Stimulated activated CD8-positive, alpha-beta memory T cell treated with anti-CD3 and anti-CD28 coated beads, Interleukin-4, amount 100 ng/mL, for 24 hours (primary cell): Measurements from ENCODE around the gene HGFAC.

Experiments used
- DNase-seq: peaks from one replicate; pipeline ENCODE4 v3.0.0-alpha.2; 2020; ENCODE audit warnings: low read depth

Gene HGFAC

DNA sequence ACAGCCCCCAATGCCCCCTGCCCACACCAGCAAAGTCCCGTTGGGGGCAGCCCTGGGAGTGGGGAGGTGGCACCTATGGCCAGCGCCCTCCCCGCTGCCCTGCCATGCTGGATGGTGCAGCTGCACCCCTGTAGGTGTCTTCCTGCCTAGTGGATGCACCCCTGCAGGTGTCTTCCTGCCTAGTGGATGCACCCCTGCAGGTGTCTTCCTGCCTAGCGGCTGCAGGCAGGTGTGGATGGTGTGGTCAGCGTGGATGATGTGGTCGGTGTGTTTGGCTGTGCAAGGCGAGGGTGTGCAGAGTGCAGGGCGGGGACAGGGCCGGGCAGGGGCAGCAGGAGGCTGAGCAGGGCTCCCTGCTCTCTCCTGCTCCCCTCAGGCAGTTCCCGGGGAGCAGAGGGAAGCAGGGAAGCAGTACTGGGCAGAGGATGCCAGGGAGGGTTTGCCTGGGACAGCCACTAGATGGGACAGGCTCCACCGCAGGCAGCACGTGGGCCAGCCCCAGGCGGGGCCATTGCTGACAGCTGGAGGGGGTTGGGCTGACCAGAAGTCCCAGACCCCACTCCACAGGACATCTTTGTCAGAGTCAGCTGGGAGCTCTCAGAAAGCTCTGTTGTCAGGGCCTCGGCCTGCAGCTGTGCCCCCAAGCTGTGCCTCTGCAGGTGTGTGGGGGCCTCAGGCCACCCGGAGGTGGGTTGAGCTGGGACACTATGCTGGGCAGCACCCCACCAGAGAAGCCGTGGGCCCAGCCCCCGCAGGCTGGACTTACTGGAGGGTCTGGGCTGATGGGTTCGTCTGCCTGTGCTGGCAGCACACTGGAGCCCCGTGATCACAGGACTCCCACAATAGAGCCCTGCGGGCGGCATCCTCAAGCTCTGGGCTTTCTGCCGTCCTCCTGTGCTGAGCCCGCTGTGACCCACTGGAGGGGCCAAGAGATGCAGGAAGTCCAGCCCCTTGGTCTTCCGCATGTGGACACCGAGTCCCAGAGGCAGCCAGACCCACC, 45.1 kb downstream of the HGFAC start:
- DNase-seq = no peak

- DNase-seq = no peak
These were observed 46.1 kb downstream of the HGFAC start for GRCh38 chr4:3487861-3488260.

- no peak for DNase-seq
These were observed 47.1 kb downstream of the HGFAC start for GRCh38 chr4:3488820-3489219.

- no peak for DNase-seq
These were observed 47.7 kb downstream of the HGFAC start for GRCh38 chr4:3489451-3489962.

DNA sequence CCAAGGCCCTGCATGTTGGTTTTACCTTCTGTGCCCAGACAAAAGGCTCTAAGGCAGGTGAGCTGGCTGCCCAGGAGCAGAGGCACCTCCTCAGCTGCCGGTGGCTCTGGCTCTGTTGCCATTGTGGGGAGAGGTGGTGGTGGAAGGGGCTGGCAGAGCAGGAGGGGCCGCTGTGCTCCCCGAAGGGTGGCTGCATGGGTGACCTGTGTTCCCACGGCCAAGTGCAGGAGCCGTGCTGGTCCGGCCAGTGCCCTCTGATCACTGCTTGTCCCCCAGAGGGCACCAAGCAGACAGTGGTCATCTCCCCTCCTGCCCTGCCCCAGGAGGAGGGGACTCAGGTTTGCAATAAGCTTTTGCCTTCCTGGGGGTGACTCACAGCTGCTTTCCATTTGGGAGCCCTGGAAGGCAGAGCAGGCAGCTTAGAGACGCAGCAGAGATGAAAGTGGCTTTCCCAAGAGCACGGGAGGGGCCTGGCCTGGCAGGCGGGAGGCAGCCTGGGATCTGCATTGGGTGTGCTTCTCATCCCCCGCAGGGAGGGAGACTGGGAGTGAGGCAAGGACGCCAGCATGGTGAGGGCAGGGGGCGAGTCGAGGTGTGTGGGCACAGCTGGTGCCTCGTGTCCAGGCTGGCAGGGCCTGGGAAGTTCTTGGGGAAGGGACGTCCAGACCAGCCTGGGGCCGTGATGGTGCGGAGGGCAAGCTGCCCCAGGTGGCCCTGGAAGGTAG, 50.1 kb downstream of the HGFAC start:
- DNase-seq = no peak

GRCh38 chr4:3492741-3493719, 51.3 kb downstream of the HGFAC start:
- no peak for DNase-seq

DNA sequence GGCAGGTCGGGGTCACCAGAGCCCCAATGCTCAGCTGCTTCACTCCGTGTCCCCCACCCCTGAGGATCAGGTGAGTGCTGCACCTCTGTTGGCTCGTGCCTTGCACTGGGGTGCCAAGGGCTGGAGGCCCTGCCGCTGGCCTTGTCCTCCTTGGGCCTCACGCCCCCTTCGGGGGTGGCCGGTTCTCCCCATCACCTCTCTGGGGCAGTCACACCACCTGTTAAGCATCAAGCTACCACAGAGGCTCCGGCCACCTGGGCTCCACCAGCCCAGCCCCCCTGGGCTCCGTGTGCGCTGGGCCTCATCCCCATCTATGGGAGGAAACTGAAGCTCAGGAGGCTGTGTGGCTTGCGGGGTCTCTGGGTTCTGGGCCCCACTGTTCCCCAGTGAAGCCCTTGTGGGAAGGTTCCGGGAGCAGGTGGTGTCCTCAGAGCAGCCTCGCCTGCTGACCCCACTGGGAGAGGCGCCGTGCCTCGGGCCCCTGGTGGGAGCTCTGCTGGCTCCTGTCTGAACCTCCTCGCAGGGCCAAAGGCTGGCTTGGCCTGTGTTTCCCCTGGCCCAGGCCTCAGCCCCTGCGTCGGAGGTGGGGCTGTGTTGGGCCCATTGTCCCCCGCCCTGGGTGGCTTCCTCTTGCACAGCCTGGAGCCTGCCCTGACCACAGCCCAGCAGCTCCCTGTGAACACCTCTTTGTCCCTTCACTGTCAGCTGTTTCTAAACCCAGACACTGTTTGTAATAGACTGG, 52.1 kb downstream of the HGFAC start:
- DNase-seq = no peak

- DNase-seq = no peak
These were observed 52.7 kb downstream of the HGFAC start for GRCh38 chr4:3494462-3494871.

GRCh38 chr4:3495204-3495975, 53.6 kb downstream of the HGFAC start:
- DNase-seq = no peak

- no peak for DNase-seq
These were observed 54.3 kb downstream of the HGFAC start for GRCh38 chr4:3496021-3496420.

- DNase-seq = no peak
These were observed 55.3 kb downstream of the HGFAC start for GRCh38 chr4:3497095-3497494.

- DNase-seq = no peak
These were observed 56.0 kb downstream of the HGFAC start for GRCh38 chr4:3497523-3498389.

GRCh38 chr4:3498407-3498806, 56.6 kb downstream of the HGFAC start:
- no peak for DNase-seq
